IMR-90 (cell line): Measurements from ENCODE around the gene ADAMTS14. TPM values are rescaled to one million over a fixed set of nuclear protein-coding genes. Genes with fewer than 3 reads are reported as not detected.

Source experiments
- ATAC-seq: fragments of 200-7000 bp; cut with Tn5 transposase; 2 replicates; pipeline ENCODE4 v1.9.1; 2020; ENCODE audit warnings: low read depth, mild to moderate bottlenecking, moderate library complexity
- BruUV-seq: library from RNA; stranded (reverse); fragments of 400-500 nt; replicated peaks from 2 replicates; lab custom pipeline; 2021; lab: Mats Ljungman, UMichigan
- CTCF ChIA-PET: fragments of 300-600 bp; formaldehyde crosslinking; extraction: SDS; loops from one replicate; lab custom pipeline; 2021; ENCODE audit warnings: antibody characterized with exemption; lab: Yijun Ruan, JAX
- POLR2A ChIA-PET: fragments of 300-600 bp; sonication (Branson Sonifier 250); formaldehyde crosslinking; loops from one replicate; lab custom pipeline; 2022; ENCODE audit warnings: antibody characterized with exemption; ENCODE audit not compliant: unreplicated experiment; lab: Charles Lee
- DNase-seq: peaks from one replicate; pipeline ENCODE4 v3.0.0; 2013
- H2AFZ ChIP-seq: replicated peaks from 2 replicates; pipeline ENCODE3; 2013; ENCODE audit warnings: low read length, mild to moderate bottlenecking; ENCODE audit not compliant: poor library complexity
- H2AK5ac ChIP-seq: 2 replicates; pipeline ENCODE4 v1.6.1; 2013; ENCODE audit warnings: low read depth, low read length, inconsistent platforms
- H2AK9ac ChIP-seq: replicated peaks from 2 replicates; pipeline ENCODE3; 2013; ENCODE audit warnings: mild to moderate bottlenecking, low read depth, low read length, moderate library complexity; ENCODE audit not compliant: poor library complexity
- H2BK120ac ChIP-seq: 2 replicates; pipeline ENCODE4 v1.6.1; 2013; ENCODE audit warnings: low read depth, low read length, inconsistent platforms
- H2BK15ac ChIP-seq: 3 replicates; pipeline ENCODE4 v1.6.1; 2013; ENCODE audit warnings: low read depth, low read length, inconsistent platforms
- H2BK20ac ChIP-seq: 2 replicates; pipeline ENCODE4 v1.6.1; 2013; ENCODE audit warnings: low read depth, mild to moderate bottlenecking, inconsistent platforms, low read length, moderate library complexity
- H2BK5ac ChIP-seq: 2 replicates; pipeline ENCODE4 v1.6.1; 2013; ENCODE audit warnings: mild to moderate bottlenecking, low read depth, low read length, inconsistent platforms; ENCODE audit not compliant: poor library complexity, severe bottlenecking
- H3K14ac ChIP-seq: replicated peaks from 2 replicates; pipeline ENCODE4 v1.6.1; 2013; ENCODE audit warnings: low read depth, low read length, inconsistent platforms
- H3K18ac ChIP-seq: 2 replicates; pipeline ENCODE4 v1.6.1; 2013; ENCODE audit warnings: low read depth, low read length, control low read depth
- H3K23ac ChIP-seq: 2 replicates; pipeline ENCODE4 v1.6.1; 2013; ENCODE audit warnings: low read depth, low read length, inconsistent platforms
- H3K27ac ChIP-seq: 2 replicates; pipeline ENCODE4 v1.5.1; 2013; ENCODE audit warnings: mild to moderate bottlenecking, control low read depth, low read length; ENCODE audit not compliant: insufficient read depth
- H3K27me3 ChIP-seq: 2 replicates; pipeline ENCODE4 v1.6.1; 2013; ENCODE audit warnings: low read length; ENCODE audit not compliant: control insufficient read depth, insufficient read depth
- H3K36me3 ChIP-seq: 2 replicates; pipeline ENCODE4 v1.6.1; 2013; ENCODE audit warnings: low read length, mixed read lengths; ENCODE audit not compliant: control insufficient read depth, insufficient read depth
- H3K4ac ChIP-seq: 2 replicates; pipeline ENCODE4 v1.6.1; 2013; ENCODE audit warnings: low read depth, low read length, inconsistent platforms
- H3K4me1 ChIP-seq: 2 replicates; pipeline ENCODE4 v1.6.1; 2013; ENCODE audit warnings: low read length, mixed read lengths; ENCODE audit not compliant: control insufficient read depth, insufficient read depth
- H3K4me2 ChIP-seq: 2 replicates; pipeline ENCODE4 v1.6.1; 2013; ENCODE audit warnings: low read depth, mild to moderate bottlenecking, control low read depth, low read length, moderate library complexity
- H3K4me3 ChIP-seq: 2 replicates; pipeline ENCODE4 v1.5.1; 2013; ENCODE audit warnings: low read depth, mild to moderate bottlenecking, control low read depth, low read length, moderate library complexity; ENCODE audit not compliant: insufficient read depth
- H3K56ac ChIP-seq: 2 replicates; pipeline ENCODE4 v1.6.1; 2013; ENCODE audit warnings: low read length, inconsistent platforms; ENCODE audit not compliant: insufficient read depth; ENCODE audit errors: extremely low read depth
- H3K79me1 ChIP-seq, 2 experiments: 2 replicates each; pipeline ENCODE4 v1.6.1; 2013; ENCODE audit warnings: low read length in 2 of 2, inconsistent platforms in 1 of 2, low read depth in 1 of 2
- H3K9ac ChIP-seq: 2 replicates; pipeline ENCODE4 v1.6.1; 2013; ENCODE audit warnings: low read depth, low read length, control low read depth
- H3K9me1 ChIP-seq: 2 replicates; pipeline ENCODE4 v1.6.1; 2013; ENCODE audit warnings: low read length, inconsistent platforms; ENCODE audit not compliant: insufficient read depth
- H3K9me3 ChIP-seq: 2 replicates; pipeline ENCODE4 v1.6.1; 2013; ENCODE audit warnings: low read length; ENCODE audit not compliant: control insufficient read depth, insufficient read depth
- H4K20me1 ChIP-seq: 2 replicates; pipeline ENCODE4 v1.6.1; 2013; ENCODE audit warnings: low read length, inconsistent platforms; ENCODE audit not compliant: insufficient read depth
- H4K5ac ChIP-seq: 2 replicates; pipeline ENCODE4 v1.6.1; 2013; ENCODE audit warnings: mild to moderate bottlenecking, low read depth, low read length, control low read depth
- H4K8ac ChIP-seq, 2 experiments: 2 replicates each; pipeline ENCODE4 v1.6.1; 2013; ENCODE audit warnings: low read depth in 2 of 2, low read length in 2 of 2, control low read depth in 1 of 2, inconsistent platforms in 1 of 2
- H4K91ac ChIP-seq: 2 replicates; pipeline ENCODE4 v1.6.1; 2013; ENCODE audit warnings: low read depth, low read length, inconsistent platforms; ENCODE audit not compliant: insufficient read depth
- BHLHE40 ChIP-seq: fragments of 150-350 bp; IDR thresholded peaks from 2 replicates; pipeline ENCODE4 v1.6.1; 2016; ENCODE audit warnings: mild to moderate bottlenecking, low read depth, low read length
- CEBPB ChIP-seq: IDR thresholded peaks from 2 replicates; pipeline ENCODE4 v1.6.1; 2012; ENCODE audit warnings: low read depth, low read length, improper control_type of control experiment
- CHD1 ChIP-seq: IDR thresholded peaks from 2 replicates; pipeline ENCODE4 v1.6.1; 2012; ENCODE audit warnings: low read depth, low read length, improper control_type of control experiment
- FOS ChIP-seq: fragments of 150-350 bp; IDR thresholded peaks from 2 replicates; pipeline ENCODE4 v1.6.1; 2016; ENCODE audit warnings: low read depth, low read length
- MAFK ChIP-seq: IDR thresholded peaks from 2 replicates; pipeline ENCODE4 v1.6.1; 2012; ENCODE audit warnings: low read depth, low read length, improper control_type of control experiment
- MAZ ChIP-seq: IDR thresholded peaks from 2 replicates; pipeline ENCODE4 v1.6.1; 2012; ENCODE audit warnings: low read depth, mild to moderate bottlenecking, low read length, improper control_type of control experiment, moderate library complexity, borderline replicate concordance
- MXI1 ChIP-seq: IDR thresholded peaks from 2 replicates; pipeline ENCODE4 v1.6.1; 2012; ENCODE audit warnings: low read depth, mild to moderate bottlenecking, low read length, moderate library complexity, borderline replicate concordance
- NFE2L2 ChIP-seq: fragments of 150-350 bp; IDR thresholded peaks from 2 replicates; pipeline ENCODE4 v1.6.1; 2016; ENCODE audit warnings: low read depth, mild to moderate bottlenecking, low read length
- POLR2A ChIP-seq: IDR thresholded peaks from 2 replicates; pipeline ENCODE4 v1.6.1; 2012; ENCODE audit warnings: mild to moderate bottlenecking, low read depth, low read length
- RAD21 ChIP-seq: IDR thresholded peaks from 2 replicates; pipeline ENCODE4 v1.6.1; 2012; ENCODE audit warnings: low read length, improper control_type of control experiment
- RCOR1 ChIP-seq: IDR thresholded peaks from 2 replicates; pipeline ENCODE4 v1.6.1; 2012; ENCODE audit warnings: mild to moderate bottlenecking, low read length, improper control_type of control experiment; ENCODE audit not compliant: insufficient replicate concordance
- RFX5 ChIP-seq: IDR thresholded peaks from 2 replicates; pipeline ENCODE4 v1.8.0; 2012; ENCODE audit warnings: low read depth, mild to moderate bottlenecking, low read length, moderate library complexity
- SMC3 ChIP-seq: fragments of 150-350 bp; IDR thresholded peaks from 2 replicates; pipeline ENCODE4 v1.6.1; 2016; ENCODE audit warnings: low read depth, mild to moderate bottlenecking, antibody characterized with exemption, low read length, moderate library complexity
- USF2 ChIP-seq: fragments of 150-350 bp; IDR thresholded peaks from 2 replicates; pipeline ENCODE4 v1.6.1; 2017; ENCODE audit warnings: mild to moderate bottlenecking, antibody characterized with exemption, low read length, low read depth
- WGBS, 2 experiments: methylation state at CpG; one replicate each; pipeline versions ENCODE4 v1.1.5 to v1.1.7; 2013; ENCODE audit warnings: missing lambda C conversion rate in 2 of 2; ENCODE audit not compliant: insufficient read length in 1 of 2; ENCODE audit errors: extremely low coverage in 2 of 2; 5-methylcytosine and 5-hydroxymethylcytosine counted together
- dilution Hi-C: fragments of 300-500 bp; cut with HindIII; formaldehyde crosslinking; loops from one replicate; pipeline ENCODE4 v1.14.3; 2018; ENCODE audit warnings: low sequenced_read_pairs; ENCODE audit not compliant: unreplicated experiment
- in situ Hi-C: fragments of 300-500 bp; cut with MboI; formaldehyde crosslinking; loops from 3 replicates; pipeline ENCODE4 v1.14.3; 2019; ENCODE audit warnings: low sequenced_read_pairs, inconsistent platforms, mixed read lengths
- intact Hi-C: fragments of 100-400 bp; cut with micrococcal nuclease; formaldehyde crosslinking; loops from 2 replicates; pipeline ENCODE4 v1.10.0; 2022
- polyA plus RNA-seq, 3 experiments: library from polyadenylated mRNA; depleted of rRNA; stranded (reverse); fragments of >200 nt; gene quantifications; 2 replicates each; pipeline ENCODE4 v1.2.3, GENCODE V29; 2012; ENCODE audit warnings: low replicate concordance in 1 of 3
- total RNA-seq: library from RNA; depleted of rRNA; stranded (reverse); fragments of >200 nt; gene quantifications from 2 replicates; pipeline ENCODE4 v1.2.3, GENCODE V29; 2012
- TF ChIP-seq, protein P1 (sequence below): fragments of 150-350 bp; IDR thresholded peaks from 2 replicates; pipeline ENCODE4 v1.6.1; 2016; ENCODE audit warnings: low read depth, mild to moderate bottlenecking, low read length, moderate library complexity, borderline replicate concordance
- TF ChIP-seq, protein P2 (sequence below): conservative IDR thresholded peaks from 2 replicates; pipeline ENCODE4 v1.5.1; 2012; ENCODE audit warnings: mild to moderate bottlenecking, low read depth, low read length, improper control_type of control experiment

Gene ADAMTS14
- total and polyA plus RNA-seq, 2 of the 4 experiments (the other 2 are of a cell fraction) = under 0.01 to 0.31 TPM

- no peaks in the 10 kb centered on the region for H3K9me1 ChIP-seq
- H3K79me1 ChIP-seq = no peaks in the 10 kb centered on the region
- H4K20me1 ChIP-seq = no peaks in the 10 kb centered on the region
- no peak for DNase-seq
- H2BK5ac ChIP-seq = no peak overlapping the region
- in situ Hi-C loops (no loop called here), dilution Hi-C loops (no loop called here), intact Hi-C loops (no loop called here)
- H4K91ac ChIP-seq = no peak overlapping the region
- no peak overlapping the region for H4K5ac ChIP-seq
- no peak overlapping the region for H3K9ac ChIP-seq
- CTCF ChIA-PET = no interaction called here
- no peak overlapping the region for H2BK20ac ChIP-seq
- POLR2A ChIA-PET = no interaction called here
- H2BK15ac ChIP-seq = no peak overlapping the region
- no peak overlapping the region for H2AFZ ChIP-seq
- no peak overlapping the region for H3K23ac ChIP-seq
- no peak overlapping the region for H3K4me3 ChIP-seq
- no TSS peak for BruUV-seq
- H3K14ac ChIP-seq = no peak overlapping the region
- no peak for TF ChIP-seq RCOR1
- TF ChIP-seq NFE2L2 = no peak
- TF ChIP-seq, protein P1, sequence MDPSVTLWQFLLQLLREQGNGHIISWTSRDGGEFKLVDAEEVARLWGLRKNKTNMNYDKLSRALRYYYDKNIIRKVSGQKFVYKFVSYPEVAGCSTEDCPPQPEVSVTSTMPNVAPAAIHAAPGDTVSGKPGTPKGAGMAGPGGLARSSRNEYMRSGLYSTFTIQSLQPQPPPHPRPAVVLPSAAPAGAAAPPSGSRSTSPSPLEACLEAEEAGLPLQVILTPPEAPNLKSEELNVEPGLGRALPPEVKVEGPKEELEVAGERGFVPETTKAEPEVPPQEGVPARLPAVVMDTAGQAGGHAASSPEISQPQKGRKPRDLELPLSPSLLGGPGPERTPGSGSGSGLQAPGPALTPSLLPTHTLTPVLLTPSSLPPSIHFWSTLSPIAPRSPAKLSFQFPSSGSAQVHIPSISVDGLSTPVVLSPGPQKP = no peak
- TF ChIP-seq, protein P2, sequence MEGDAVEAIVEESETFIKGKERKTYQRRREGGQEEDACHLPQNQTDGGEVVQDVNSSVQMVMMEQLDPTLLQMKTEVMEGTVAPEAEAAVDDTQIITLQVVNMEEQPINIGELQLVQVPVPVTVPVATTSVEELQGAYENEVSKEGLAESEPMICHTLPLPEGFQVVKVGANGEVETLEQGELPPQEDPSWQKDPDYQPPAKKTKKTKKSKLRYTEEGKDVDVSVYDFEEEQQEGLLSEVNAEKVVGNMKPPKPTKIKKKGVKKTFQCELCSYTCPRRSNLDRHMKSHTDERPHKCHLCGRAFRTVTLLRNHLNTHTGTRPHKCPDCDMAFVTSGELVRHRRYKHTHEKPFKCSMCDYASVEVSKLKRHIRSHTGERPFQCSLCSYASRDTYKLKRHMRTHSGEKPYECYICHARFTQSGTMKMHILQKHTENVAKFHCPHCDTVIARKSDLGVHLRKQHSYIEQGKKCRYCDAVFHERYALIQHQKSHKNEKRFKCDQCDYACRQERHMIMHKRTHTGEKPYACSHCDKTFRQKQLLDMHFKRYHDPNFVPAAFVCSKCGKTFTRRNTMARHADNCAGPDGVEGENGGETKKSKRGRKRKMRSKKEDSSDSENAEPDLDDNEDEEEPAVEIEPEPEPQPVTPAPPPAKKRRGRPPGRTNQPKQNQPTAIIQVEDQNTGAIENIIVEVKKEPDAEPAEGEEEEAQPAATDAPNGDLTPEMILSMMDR = no peak
- no peak for TF ChIP-seq FOS
- no peak for TF ChIP-seq MAZ
- TF ChIP-seq POLR2A = no peak
- TF ChIP-seq CEBPB = no peak
- no peak for TF ChIP-seq MXI1
- TF ChIP-seq SMC3 = no peak
- TF ChIP-seq RAD21 = no peak
- no peak for TF ChIP-seq USF2
- no peak for TF ChIP-seq MAFK
- TF ChIP-seq CHD1 = no peak
- TF ChIP-seq BHLHE40 = no peak
- no peak for TF ChIP-seq RFX5
- no peak overlapping the region for H2AK5ac ChIP-seq
- H3K9me3 ChIP-seq = no peaks in the 10 kb centered on the region
- H3K18ac ChIP-seq = no peak overlapping the region
- no peak overlapping the region for H3K56ac ChIP-seq
- no peaks in the 10 kb centered on the region for H3K36me3 ChIP-seq
- H3K4me1 ChIP-seq = no peaks in the 10 kb centered on the region
- no peak for ATAC-seq
- no peak overlapping the region for H3K4ac ChIP-seq
- H4K8ac ChIP-seq = no peak overlapping the region
- no peak overlapping the region for H3K27ac ChIP-seq
- no peak overlapping the region for H2AK9ac ChIP-seq
- H3K4me2 ChIP-seq = no peak overlapping the region
- WGBS, 2 experiments = no CpG with 5 or more reads among the region's 4 CpGs
- H2BK120ac ChIP-seq = no peak overlapping the region
- peaks cover 30% of the 10 kb centered on the region for H3K27me3 ChIP-seq
These were observed 100.3 kb downstream of the ADAMTS14 start for GRCh38 chr10:70772627-70773026.
